Skeletal muscle satellite cell (primary cell): Measurements from ENCODE around the gene DAPK1.

ENCODE experiments used
- H3K27me3 ChIP-seq: 2 replicates; pipeline ENCODE4 v1.7.0; 2013; ENCODE audit warnings: low read length; ENCODE audit not compliant: control insufficient read depth, insufficient read depth
- H3K36me3 ChIP-seq: 2 replicates; pipeline ENCODE4 v1.7.0; 2013; ENCODE audit warnings: mild to moderate bottlenecking, control low read depth, low read length; ENCODE audit not compliant: insufficient read depth
- H3K4me1 ChIP-seq: 2 replicates; pipeline ENCODE4 v1.7.0; 2013; ENCODE audit warnings: low read length; ENCODE audit not compliant: control insufficient read depth, insufficient read depth
- H3K4me2 ChIP-seq: 2 replicates; pipeline ENCODE4 v1.7.0; 2013; ENCODE audit warnings: mild to moderate bottlenecking, low read length
- H3K4me3 ChIP-seq: 2 replicates; pipeline ENCODE4 v1.7.0; 2013; ENCODE audit warnings: low read length
- H3K9ac ChIP-seq: 2 replicates; pipeline ENCODE4 v1.7.0; 2013; ENCODE audit warnings: mild to moderate bottlenecking, low read depth, low read length, moderate library complexity
- H3K9me3 ChIP-seq: replicated peaks from 2 replicates; pipeline ENCODE4 v1.7.0; 2013; ENCODE audit warnings: mild to moderate bottlenecking, control low read depth, low read length

DAPK1 gene

GRCh38 chr9:87510252-87510683, 12.6 kb downstream of the DAPK1 start:
- Histone ChIP-seq H3K27me3 (no peaks in the 10 kb centered on the region), H3K9ac (no peak overlapping the region), H3K4me3 (no peak overlapping the region), H3K36me3 (peaks cover 26% of the 10 kb centered on the region), H3K4me2 (no peak overlapping the region), H3K9me3 (no peaks in the 10 kb centered on the region), H3K4me1 (peaks cover 5% of the 10 kb centered on the region)

DNA sequence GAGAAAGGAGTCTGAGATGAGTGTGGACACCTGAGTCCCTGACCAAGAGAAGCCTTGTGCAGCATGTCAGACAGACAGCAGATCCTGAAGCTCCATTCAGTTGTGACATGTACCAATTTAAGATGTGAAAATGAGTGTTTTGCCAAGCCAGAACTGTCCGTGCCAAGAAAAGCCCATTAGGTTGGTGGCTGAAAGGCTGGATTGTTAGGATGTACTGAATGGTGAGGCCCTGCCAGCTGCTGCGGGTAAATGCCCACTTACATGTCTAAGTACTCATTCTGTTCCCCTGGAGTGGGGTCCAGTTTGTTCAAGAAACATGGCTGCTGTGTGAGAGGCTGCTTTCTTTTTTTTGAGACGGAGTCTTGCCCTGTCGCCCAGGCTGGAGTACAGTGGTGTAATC, 14.6 kb downstream of the DAPK1 start:
- Histone ChIP-seq H3K4me1 (peaks cover 15% of the 10 kb centered on the region), H3K9me3 (no peaks in the 10 kb centered on the region), H3K4me2 (no peak overlapping the region), H3K36me3 (peaks cover 19% of the 10 kb centered on the region), H3K27me3 (no peaks in the 10 kb centered on the region), H3K4me3 (no peak overlapping the region), H3K9ac (no peak overlapping the region)

DNA sequence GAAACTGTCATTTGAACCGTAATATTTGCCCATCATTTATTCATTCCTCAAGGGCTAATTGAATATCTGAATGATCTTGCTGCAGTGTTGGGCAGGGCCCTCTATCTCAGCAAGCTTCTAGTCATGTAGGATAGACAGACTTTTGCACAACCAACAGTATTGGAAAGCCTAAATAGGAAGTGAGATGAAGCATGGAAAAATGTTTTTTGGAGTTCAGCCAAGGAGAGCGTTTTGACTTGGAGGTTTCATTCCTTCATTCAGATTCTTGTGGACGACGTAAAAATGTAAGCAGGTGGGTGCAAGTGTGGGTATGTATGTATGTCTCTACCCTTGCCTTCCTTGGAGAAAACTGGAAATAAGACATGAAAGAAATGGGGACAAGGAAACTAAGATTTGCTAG, 15.5 kb downstream of the DAPK1 start:
- H3K27me3 ChIP-seq, result no peaks in the 10 kb centered on the region
- peaks cover 15% of the 10 kb centered on the region for H3K4me1 ChIP-seq
- H3K4me2 ChIP-seq, result no peak overlapping the region
- H3K36me3 ChIP-seq, result peaks cover 19% of the 10 kb centered on the region
- H3K4me3 ChIP-seq, result no peak overlapping the region
- no peak overlapping the region for H3K9ac ChIP-seq
- no peaks in the 10 kb centered on the region for H3K9me3 ChIP-seq

DNA sequence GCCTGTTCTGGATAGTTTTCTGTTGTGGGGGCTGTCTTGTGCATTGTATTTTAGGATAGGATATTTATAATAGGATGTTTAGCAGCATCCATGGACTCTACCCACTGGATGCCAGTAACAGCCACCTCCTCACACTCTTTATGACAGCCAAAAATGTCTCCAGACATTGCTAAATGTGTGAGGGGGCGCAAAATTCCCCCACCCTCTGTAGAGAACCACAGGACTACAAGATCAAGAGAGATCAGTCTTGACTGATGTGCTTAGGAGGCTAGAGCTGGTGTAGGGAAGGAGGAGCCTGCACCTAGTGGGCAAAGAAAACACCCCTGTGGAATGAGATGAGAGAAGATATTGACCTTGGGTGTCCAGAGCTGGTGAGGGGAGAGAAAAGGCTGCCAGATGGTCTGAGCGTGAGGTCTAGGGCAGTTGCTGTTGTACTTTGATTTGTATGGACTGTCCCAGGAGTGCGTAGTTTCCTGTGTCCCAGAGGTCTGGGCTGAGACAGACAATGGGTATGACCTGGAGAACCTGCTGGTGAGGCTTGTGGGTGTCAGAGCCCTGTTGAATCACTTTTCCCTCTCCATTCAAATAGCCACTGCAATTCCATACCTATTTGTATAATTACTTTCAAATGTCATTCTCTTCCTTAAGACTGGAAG, 16.3 kb downstream of the DAPK1 start:
- H3K4me1 ChIP-seq, result peaks cover 15% of the 10 kb centered on the region
- no peak overlapping the region for H3K4me3 ChIP-seq
- H3K9ac ChIP-seq, result no peak overlapping the region
- H3K36me3 ChIP-seq, result peaks cover 16% of the 10 kb centered on the region
- no peak overlapping the region for H3K4me2 ChIP-seq
- no peaks in the 10 kb centered on the region for H3K27me3 ChIP-seq
- H3K9me3 ChIP-seq, result no peaks in the 10 kb centered on the region

GRCh38 chr9:87515006-87515405, 17.3 kb downstream of the DAPK1 start:
- no peak overlapping the region for H3K9ac ChIP-seq
- no peak overlapping the region for H3K4me3 ChIP-seq
- peaks cover 15% of the 10 kb centered on the region for H3K4me1 ChIP-seq
- no peaks in the 10 kb centered on the region for H3K9me3 ChIP-seq
- H3K36me3 ChIP-seq, result peaks cover 13% of the 10 kb centered on the region
- no peaks in the 10 kb centered on the region for H3K27me3 ChIP-seq
- H3K4me2 ChIP-seq, result no peak overlapping the region

DNA sequence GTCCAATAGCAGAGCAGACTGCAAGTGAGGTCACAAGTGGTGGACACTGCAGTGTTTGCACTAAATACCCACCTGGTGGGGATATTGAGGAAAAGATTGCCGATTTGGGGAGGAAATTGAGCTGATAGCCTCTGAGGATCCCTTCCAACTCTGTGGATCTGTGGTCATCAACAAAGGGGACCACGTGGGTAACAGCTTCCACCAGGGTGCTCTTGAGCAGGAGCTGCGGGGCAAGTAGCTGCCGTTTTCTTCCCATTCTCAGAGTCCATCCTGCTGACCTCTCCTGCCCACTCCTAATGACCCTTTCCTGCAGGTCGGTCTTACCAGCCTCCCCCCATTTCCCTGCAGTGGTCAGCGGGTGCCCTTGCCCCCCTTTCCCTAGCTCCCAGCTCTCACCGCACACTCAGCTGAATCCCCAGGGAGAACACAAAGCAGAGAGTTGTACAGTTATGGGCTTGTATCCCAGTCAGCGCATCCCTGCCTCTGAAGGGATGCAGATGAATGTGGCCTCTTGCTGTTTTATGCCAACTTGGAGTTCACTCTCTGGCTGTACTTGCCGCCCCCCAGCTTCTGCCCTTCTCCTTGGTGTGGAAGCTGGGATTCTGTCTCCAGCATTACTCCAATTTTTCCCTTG, 18.0 kb downstream of the DAPK1 start:
- no peak overlapping the region for H3K9ac ChIP-seq
- no peaks in the 10 kb centered on the region for H3K27me3 ChIP-seq
- H3K4me3 ChIP-seq, result no peak overlapping the region
- H3K4me1 ChIP-seq, result peaks cover 15% of the 10 kb centered on the region
- H3K36me3 ChIP-seq, result peaks cover 6% of the 10 kb centered on the region
- no peaks in the 10 kb centered on the region for H3K9me3 ChIP-seq
- H3K4me2 ChIP-seq, result peak overlapping the region; percentile 39

- peak overlapping the region; percentile 39 for H3K4me2 ChIP-seq
- no peak overlapping the region for H3K9ac ChIP-seq
- no peak overlapping the region for H3K4me3 ChIP-seq
- peaks cover 5% of the 10 kb centered on the region for H3K36me3 ChIP-seq
- peaks cover 15% of the 10 kb centered on the region for H3K4me1 ChIP-seq
- H3K27me3 ChIP-seq, result no peaks in the 10 kb centered on the region
- H3K9me3 ChIP-seq, result no peaks in the 10 kb centered on the region
Observed at GRCh38 chr9:87516222-87516925, 18.7 kb downstream of the DAPK1 start.

- Histone ChIP-seq H3K9me3 (no peaks in the 10 kb centered on the region), H3K36me3 (peaks cover 4% of the 10 kb centered on the region), H3K4me3 (no peak overlapping the region), H3K27me3 (no peaks in the 10 kb centered on the region), H3K4me1 (peaks cover 15% of the 10 kb centered on the region), H3K4me2 (no peak overlapping the region), H3K9ac (no peak overlapping the region)
Observed at GRCh38 chr9:87516926-87517290, 19.2 kb downstream of the DAPK1 start.

DNA sequence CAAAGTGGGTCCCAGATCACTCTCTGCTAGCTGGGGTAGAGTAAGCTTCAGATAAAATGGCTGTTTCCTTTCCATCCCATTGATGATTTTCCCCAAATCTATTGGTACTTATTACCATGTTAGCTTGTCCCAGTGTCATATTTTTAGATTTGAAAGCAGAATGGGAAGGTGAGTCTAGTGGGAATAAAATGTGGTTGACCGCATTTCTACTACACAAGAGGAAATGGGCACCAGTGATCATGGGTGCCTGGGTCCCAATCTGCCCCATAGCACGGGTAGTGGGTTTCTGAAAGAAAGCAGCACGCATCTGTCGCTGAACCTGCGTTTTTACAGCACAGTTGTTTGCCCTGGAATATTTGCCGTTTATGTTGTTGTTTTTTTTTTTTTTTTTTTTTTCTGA, 20.1 kb downstream of the DAPK1 start:
- H3K4me2 ChIP-seq, result no peak overlapping the region
- no peaks in the 10 kb centered on the region for H3K27me3 ChIP-seq
- H3K36me3 ChIP-seq, result no peaks in the 10 kb centered on the region
- peaks cover 15% of the 10 kb centered on the region for H3K4me1 ChIP-seq
- no peak overlapping the region for H3K9ac ChIP-seq
- no peak overlapping the region for H3K4me3 ChIP-seq
- H3K9me3 ChIP-seq, result no peaks in the 10 kb centered on the region

GRCh38 chr9:87518702-87519335, 21.2 kb downstream of the DAPK1 start:
- Histone ChIP-seq H3K4me2 (no peak overlapping the region), H3K4me3 (no peak overlapping the region), H3K36me3 (no peaks in the 10 kb centered on the region), H3K27me3 (no peaks in the 10 kb centered on the region), H3K9me3 (no peaks in the 10 kb centered on the region), H3K9ac (no peak overlapping the region), H3K4me1 (peaks cover 15% of the 10 kb centered on the region)

GRCh38 chr9:87519461-87519860, 21.8 kb downstream of the DAPK1 start:
- peaks cover 15% of the 10 kb centered on the region for H3K4me1 ChIP-seq
- H3K4me2 ChIP-seq, result no peak overlapping the region
- no peak overlapping the region for H3K9ac ChIP-seq
- H3K36me3 ChIP-seq, result no peaks in the 10 kb centered on the region
- H3K9me3 ChIP-seq, result no peaks in the 10 kb centered on the region
- no peak overlapping the region for H3K4me3 ChIP-seq
- no peaks in the 10 kb centered on the region for H3K27me3 ChIP-seq
